ENCODE measurements around the gene NUP98.
"Not testable (repeated sequence)": the region's sequence is repeated elsewhere in the genome, so short reads cannot be mapped to it uniquely, and the experiment has no call there.

NUP98 gene

GRCh38 chr11:3667149-3668035 lies 130.0 kb downstream of the NUP98 start:
- no peak for FAIRE-seq

- FAIRE-seq: no peak
These were observed 131.3 kb downstream of the NUP98 start for GRCh38 chr11:3666023-3666530.

DNA sequence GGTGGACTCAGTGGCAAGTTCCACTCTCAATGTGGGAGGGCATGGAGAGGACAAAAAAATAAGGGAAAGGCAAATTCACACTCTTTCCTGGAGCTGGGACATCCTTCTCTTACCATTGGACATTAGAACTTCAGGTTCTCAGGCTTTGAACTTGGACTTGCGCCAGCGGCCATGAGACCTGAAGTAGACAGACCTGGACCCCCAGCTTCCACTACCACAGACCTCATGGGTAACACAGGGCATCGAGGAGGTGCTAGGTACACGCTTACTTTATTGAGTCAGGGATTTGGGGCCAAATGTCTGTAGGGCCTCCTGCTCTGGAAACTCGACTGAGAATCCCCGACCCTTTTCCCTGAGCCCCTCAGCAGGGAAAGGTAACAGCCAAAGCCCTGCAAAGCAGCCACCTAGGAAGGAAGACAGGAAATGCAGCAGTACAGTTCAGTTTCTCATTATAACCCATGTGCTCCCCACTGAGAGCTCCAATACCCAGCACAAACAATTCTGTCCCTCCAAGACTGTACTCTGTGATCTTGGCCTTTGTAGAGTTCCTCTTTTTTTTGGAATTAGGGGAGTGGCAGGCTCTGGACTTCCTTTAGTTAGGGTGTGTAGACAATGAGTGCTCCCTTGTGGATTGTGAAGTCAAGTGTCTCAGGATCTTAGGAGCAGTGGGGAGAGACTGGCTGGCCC lies 131.9 kb downstream of the NUP98 start:
- no peak for FAIRE-seq

- no peak for FAIRE-seq
These were observed 133.2 kb downstream of the NUP98 start for GRCh38 chr11:3664032-3664630.

GRCh38 chr11:3662856-3663255 lies 134.5 kb downstream of the NUP98 start:
- no peak for FAIRE-seq

- FAIRE-seq: no peak
These were observed 136.4 kb downstream of the NUP98 start for GRCh38 chr11:3660960-3661359.

DNA sequence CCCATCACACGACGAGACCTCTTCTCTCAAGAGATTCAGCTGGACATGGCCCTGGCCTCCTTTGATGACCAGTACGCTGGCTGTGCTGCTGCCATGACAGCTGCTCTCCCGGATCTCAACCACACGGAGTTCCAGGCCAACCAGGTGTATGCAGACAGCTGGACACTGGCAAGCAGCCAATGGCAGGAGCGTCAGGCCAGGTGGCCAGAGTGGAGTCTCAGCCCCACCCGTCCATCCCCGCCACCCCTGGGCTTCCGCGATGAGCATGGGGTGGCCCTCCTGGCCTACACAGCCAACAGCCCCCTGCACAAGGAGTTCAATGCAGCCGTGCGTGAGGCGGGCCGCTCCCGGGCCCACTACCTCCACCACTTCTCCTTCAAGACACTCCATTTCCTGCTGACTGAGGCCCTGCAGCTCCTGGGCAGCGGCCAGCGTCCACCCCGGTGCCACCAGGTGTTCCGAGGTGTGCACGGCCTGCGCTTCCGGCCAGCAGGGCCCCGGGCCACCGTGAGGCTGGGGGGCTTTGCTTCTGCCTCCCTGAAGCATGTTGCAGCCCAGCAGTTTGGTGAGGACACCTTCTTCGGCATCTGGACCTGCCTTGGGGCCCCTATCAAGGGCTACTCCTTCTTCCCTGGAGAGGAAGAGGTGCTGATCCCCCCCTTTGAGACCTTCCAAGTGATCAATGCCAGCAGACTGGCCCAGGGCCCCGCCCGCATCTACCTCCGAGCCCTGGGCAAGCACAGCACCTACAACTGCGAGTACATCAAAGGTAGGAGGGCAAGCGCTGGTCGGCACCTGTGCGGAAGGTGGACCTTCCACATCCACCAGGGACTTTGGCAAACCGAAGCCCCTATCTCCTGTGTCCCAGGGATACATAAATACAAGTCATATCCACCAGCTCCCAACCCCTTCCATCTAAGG lies 137.5 kb downstream of the NUP98 start:
- FAIRE-seq: no peak

GRCh38 chr11:3658252-3658651 lies 139.1 kb downstream of the NUP98 start:
- no peak for FAIRE-seq

GRCh38 chr11:3657331-3657730 lies 140.0 kb downstream of the NUP98 start:
- not testable (repeated sequence) for FAIRE-seq

- no peak for FAIRE-seq
These were observed 141.8 kb downstream of the NUP98 start for GRCh38 chr11:3655547-3655946.

DNA sequence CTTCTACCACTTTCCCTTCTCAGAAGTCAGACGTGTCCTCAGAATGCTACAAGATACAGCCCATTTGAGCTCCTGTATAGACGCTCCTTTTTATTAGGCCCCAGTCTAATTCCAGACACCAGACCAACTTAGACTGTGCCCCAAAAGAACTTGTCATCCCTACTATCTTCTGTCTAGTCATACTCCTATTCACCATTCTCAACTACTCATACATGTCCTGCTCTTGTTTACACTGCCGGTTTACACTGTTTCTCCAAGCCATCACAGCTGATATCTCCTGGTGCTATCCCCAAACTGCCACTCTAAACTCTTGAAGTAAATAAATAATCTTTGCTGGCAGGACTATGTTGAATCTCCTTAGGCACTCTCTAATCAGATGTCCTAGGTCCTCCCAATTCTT lies 144.8 kb downstream of the NUP98 start:
- FAIRE-seq: not testable (repeated sequence)

- not testable (repeated sequence) for FAIRE-seq
These were observed 148.0 kb downstream of the NUP98 start for GRCh38 chr11:3649374-3649773.

DNA sequence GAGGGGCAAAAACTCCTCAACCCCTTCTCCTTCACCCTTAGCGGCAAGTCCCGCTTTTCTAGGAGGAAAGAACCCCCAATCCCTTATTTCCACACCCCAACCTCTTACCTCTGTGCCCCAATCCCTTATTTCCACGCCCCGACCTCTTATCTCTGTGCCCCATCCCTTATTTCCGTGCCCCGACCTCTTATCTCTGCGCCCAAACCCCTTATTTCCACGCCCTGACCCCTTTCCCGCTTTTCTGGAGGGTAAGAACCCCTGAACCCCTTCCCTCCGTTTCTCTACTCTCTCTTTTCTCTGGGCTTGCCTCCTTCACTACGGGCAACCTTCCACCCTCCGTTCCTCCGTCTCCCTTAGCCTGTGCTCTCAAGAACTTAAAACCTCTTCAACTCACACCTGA lies 148.5 kb downstream of the NUP98 start:
- FAIRE-seq: not testable (repeated sequence)

GRCh38 chr11:3645552-3645951 lies 151.8 kb downstream of the NUP98 start:
- FAIRE-seq: no peak

DNA sequence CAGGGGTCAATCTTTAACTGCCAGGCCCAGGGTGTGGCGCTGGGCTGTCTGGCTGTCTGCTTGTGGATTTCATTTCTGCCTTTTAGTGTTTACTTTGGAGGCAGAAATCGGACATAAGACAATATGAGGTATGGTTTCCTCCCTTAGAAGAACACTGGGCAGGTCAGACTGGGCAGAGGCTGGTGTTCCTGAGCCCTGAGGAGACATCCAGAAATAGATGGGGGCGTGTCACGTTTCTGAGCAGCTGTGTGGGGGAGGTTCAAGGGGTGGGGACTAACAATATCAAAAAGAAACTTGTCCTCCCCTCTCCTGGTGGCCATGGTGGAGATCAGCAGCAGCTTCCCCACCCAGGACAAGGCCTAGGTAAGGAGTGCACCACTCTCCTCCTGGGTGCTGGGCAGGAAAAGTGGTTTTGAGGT lies 152.5 kb downstream of the NUP98 start, which contains the start of gene ART1:
TSS of gene ART1 (plus strand) at position 312 of the 419 bp plus-strand sequence. CDS start 14,086 bp downstream, outside the sequence.
- no peak for FAIRE-seq

DNA sequence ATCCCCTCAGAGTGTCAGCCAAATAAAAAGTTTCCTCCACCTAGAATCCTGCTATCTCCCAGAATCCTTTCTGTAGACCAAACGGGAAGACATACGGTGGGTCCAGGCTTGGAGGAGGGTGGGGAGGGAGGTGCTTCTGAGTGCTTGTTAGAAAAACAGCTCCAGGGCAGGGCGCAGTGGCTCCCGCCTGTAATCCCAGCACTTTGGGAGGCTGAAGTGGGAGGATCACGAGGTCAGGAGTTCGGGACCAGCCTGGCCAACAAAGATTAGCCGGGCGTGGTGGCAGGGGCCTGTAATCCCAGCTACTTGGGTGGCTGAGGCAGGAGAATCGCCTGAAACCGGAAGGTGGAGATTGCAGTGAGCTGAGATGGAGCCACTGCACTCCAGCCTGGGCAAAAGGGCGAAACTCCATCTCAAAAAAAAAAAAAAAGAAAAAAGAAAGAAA lies 154.2 kb downstream of the NUP98 start:
- FAIRE-seq: not testable (repeated sequence)

DNA sequence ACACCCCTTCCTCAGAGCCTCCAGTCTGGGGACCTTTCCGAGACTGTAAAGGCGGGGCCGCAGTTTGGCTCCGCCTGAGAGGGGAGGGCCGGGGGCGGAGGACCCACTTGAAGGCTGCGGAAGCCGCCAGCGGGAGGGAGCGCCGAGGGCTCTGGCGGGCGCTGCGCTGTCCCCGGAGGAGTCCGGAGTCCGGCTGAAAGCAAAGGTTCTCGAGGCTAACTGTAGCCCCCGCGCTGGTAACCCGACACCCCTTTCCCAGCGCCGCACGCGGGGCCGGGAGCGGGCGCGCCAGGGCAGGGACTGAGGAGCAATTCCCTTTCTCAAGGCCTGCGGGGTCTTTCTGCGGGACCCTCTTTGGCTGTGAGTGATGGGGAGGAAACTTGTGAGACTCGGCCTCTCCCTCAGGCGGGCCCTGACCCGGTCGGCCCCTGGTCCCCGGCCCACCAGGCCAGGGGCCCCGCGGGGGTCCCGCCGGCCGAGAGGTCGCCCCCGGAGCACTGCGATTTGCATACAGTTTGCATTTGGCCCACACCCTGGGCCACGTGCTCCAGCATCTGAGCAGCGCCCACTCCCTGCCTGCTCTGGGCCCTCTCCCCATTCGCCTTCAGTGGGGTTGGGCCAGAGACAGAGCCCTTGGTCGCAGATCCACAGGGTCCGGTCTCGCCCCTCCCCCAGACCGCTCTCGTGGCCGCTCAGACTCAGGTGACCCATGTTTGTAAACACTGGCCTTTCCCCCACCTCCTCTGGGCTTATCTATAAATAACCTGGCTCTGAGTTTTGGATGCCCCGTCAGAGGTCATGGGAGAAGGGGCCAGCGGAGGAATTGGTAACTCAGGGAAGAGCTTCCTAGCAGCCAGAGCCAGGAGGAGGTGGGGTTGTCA lies 155.0 kb downstream of the NUP98 start:
- no peak for FAIRE-seq

- FAIRE-seq: no peak
These were observed 155.7 kb downstream of the NUP98 start, which contains the start of gene ART5 for GRCh38 chr11:3641701-3642070. TSS of gene ART5 (minus strand) at chr11:3641992. CDS start at chr11:3641862, 130 bp downstream.

DNA sequence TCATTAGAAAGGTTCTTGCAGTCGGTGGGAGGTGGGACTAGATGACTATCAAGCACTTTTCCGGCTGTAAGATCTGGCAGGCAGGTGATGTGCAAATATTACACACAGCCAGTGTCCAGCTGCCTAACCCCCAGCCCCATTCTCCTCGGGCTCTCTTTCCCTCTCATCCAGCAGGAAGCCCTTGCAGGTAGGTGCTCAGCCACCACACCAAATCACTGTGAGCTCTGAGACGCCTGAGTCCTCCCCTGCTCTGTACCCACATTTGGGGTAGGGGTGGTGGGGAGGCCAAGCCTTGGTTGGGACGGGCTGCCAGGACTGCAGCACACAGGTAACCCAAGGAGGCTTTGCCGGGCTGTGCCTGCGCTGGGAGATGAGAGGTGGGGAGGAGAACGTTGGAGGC lies 156.2 kb downstream of the NUP98 start:
- no peak for FAIRE-seq

GRCh38 chr11:3639841-3640240 lies 157.5 kb downstream of the NUP98 start:
- no peak for FAIRE-seq

DNA sequence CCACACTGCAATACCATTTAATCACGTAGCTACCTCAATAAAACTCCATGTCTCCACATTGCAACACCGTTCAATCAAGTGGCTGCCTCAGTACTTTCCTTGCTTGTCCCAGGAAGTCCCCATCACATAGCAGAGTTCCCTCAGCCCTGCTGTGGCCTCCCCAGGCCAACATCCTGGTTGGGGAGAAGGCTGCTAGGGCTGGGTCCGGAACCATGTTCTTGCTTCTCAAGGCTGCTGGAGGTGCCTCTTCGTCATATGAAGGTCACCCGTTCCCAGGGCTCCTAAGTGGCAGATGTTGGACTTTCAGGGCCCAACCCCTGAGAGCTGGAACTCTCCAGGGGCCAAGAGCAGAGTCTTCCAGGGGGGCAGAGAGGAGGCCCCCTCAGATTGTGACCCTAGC lies 158.8 kb downstream of the NUP98 start:
- FAIRE-seq: no peak

All from endometrium (tissue), 2 donors.